GM12873 (cell line): ENCODE results near the gene EIF4G3.

Experiments used
- CTCF ChIP-seq: IDR thresholded peaks from 2 replicates; pipeline ENCODE4 v1.5.1; 2012; ENCODE audit warnings: low read depth, mild to moderate bottlenecking, moderate library complexity, low read length, control low read depth; ENCODE audit not compliant: insufficient read depth; ENCODE audit errors: missing control alignments

EIF4G3 gene

GRCh38 chr1:21164266-21164665 lies 12.4 kb downstream of the EIF4G3 start:
- TF ChIP-seq CTCF = no peak

- no peak for TF ChIP-seq CTCF
Measured at GRCh38 chr1:21162740-21163464, 13.8 kb downstream of the EIF4G3 start.

GRCh38 chr1:21161842-21162241 lies 14.9 kb downstream of the EIF4G3 start:
- no peak for TF ChIP-seq CTCF

GRCh38 chr1:21160263-21160796 lies 16.4 kb downstream of the EIF4G3 start:
- no peak for TF ChIP-seq CTCF

GRCh38 chr1:21157868-21158267 lies 18.8 kb downstream of the EIF4G3 start:
- no peak for TF ChIP-seq CTCF

GRCh38 chr1:21157054-21157453 lies 19.6 kb downstream of the EIF4G3 start:
- no peak for TF ChIP-seq CTCF

GRCh38 chr1:21156019-21156418 lies 20.7 kb downstream of the EIF4G3 start:
- no peak for TF ChIP-seq CTCF
